ENCODE data around the gene UBASH3B. TPM values are rescaled to one million over a fixed set of nuclear protein-coding genes. Genes with fewer than 3 reads are reported as not detected.

Gene UBASH3B
- total RNA-seq, 1 experiment from 2014 or later, result 8.0 TPM

DNA sequence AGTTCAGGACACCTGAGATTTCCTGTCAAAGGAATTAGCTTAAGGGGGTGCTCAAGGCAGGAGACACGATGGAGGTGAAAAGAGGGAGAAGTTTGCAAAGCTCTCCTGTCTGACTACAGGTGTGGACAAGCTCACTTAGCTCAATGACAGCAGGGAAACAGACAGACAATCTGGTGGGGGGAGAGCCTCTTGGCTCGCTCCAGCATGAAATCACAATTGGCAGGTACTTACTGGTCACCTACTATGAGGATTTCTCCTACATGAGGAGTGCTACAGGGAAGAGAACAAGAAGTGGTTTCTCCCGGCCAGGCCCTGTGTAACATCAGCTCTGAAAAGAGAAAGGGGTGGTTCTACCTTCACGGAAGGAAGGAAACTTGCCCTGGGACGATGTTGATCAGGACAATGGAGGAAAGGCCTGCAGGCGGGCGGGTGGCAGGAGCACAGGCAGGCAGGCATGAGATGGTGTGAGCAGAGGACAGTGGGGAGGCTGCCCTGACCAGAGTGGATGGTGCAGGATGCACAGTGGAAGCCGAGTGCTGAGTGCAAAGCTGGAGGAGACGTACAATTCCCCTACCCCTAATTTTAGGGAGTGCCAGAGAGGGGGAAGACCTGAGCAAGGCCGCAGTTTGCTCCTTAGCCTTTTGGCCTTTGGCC is 124.9 kb downstream of the UBASH3B start:
- H3K14ac ChIP-seq (ENCODE audit: insufficient read depth, low read length), result no peak overlapping the region
- no peak overlapping the region for H2BK5ac ChIP-seq (ENCODE audit: insufficient read length, low read length)
- H3K79me2 ChIP-seq (ENCODE audit: insufficient read depth, low read length), result no peaks in the 10 kb centered on the region
- no peak overlapping the region for H2AK5ac ChIP-seq (ENCODE audit: insufficient read length, low read length)
- no peak overlapping the region for H3T11ph ChIP-seq (ENCODE audit: low read length)
- no peaks in the 10 kb centered on the region; a peak in 1 of 7 replicates for H3K36me3 Mint-ChIP-seq (ENCODE audit: insufficient read depth in 1 of 3, low read depth in 3 of 3)
- H3K4me3 Mint-ChIP-seq, result no peak overlapping the region
- no peak overlapping the region for H3K23ac ChIP-seq (ENCODE audit: insufficient read length, low read depth, low read length)
- no peaks in the 10 kb centered on the region for H4K20me1 ChIP-seq (ENCODE audit: control insufficient read depth, insufficient read depth, insufficient read length)
- H3K27me3 ChIP-seq (ENCODE audit: insufficient read depth, low read length), result no peaks in the 10 kb centered on the region
- no peaks in the 10 kb centered on the region for H3K27me3 Mint-ChIP-seq (ENCODE audit: low read depth)
- H2BK12ac ChIP-seq (ENCODE audit: insufficient read length, low read depth, low read length), result no peak overlapping the region
- no peak overlapping the region for H3K56ac ChIP-seq (ENCODE audit: insufficient read length, low read depth, low read length)
- H3K79me1 ChIP-seq (ENCODE audit: insufficient read depth, low read depth, low read length, poor library complexity, severe bottlenecking), result no peaks in the 10 kb centered on the region
- DNase-seq, result no peak
- no peaks in the 10 kb centered on the region for H3K9me3 ChIP-seq (ENCODE audit: control insufficient read depth, low read depth, low read length)
- H4K91ac ChIP-seq (ENCODE audit: insufficient read length, low read depth, low read length), result no peak overlapping the region
- H3K27ac Mint-ChIP-seq, result no peak overlapping the region; a peak in 3 of 7 replicates
- H2AFZ ChIP-seq (ENCODE audit: low read length), result no peak overlapping the region
- H4K8ac ChIP-seq (replicated peaks; ENCODE audit: insufficient read length, low read depth, low read length), result no peak overlapping the region
- no peak overlapping the region for H3K9ac ChIP-seq (ENCODE audit: extremely low read depth, insufficient read length, low read length)
- no peak overlapping the region for H2BK120ac ChIP-seq (ENCODE audit: low read depth, low read length, poor library complexity, severe bottlenecking)
- no peak overlapping the region for H3K18ac ChIP-seq (ENCODE audit: insufficient read length, low read depth, low read length)
- no peak overlapping the region for H3K4ac ChIP-seq (ENCODE audit: low read depth, low read length)
- H3K4me2 ChIP-seq (ENCODE audit: insufficient read depth, insufficient read length, low read length), result no peak overlapping the region
- peaks cover 15 to 26% of the 10 kb centered on the region in 2 experiments for H3K4me1 Mint-ChIP-seq
- H2BK20ac ChIP-seq (ENCODE audit: low read depth, low read length, poor library complexity, severe bottlenecking), result no peak overlapping the region
- no peak overlapping the region for H3K27ac ChIP-seq (ENCODE audit: insufficient read length, low read depth, low read length)
- no CpG with 5 or more reads among the region's 10 CpGs for WGBS (ENCODE audit: extremely low coverage, insufficient read length, low lambda C conversion rate)
- no peaks in the 10 kb centered on the region for H3K4me1 ChIP-seq (ENCODE audit: insufficient read depth, low read length)
- no peak overlapping the region for H2BK15ac ChIP-seq (ENCODE audit: low read depth, low read length)
- H4K5ac ChIP-seq (ENCODE audit: insufficient read length, low read depth, low read length), result no peak overlapping the region
- TF ChIP-seq, protein P1, sequence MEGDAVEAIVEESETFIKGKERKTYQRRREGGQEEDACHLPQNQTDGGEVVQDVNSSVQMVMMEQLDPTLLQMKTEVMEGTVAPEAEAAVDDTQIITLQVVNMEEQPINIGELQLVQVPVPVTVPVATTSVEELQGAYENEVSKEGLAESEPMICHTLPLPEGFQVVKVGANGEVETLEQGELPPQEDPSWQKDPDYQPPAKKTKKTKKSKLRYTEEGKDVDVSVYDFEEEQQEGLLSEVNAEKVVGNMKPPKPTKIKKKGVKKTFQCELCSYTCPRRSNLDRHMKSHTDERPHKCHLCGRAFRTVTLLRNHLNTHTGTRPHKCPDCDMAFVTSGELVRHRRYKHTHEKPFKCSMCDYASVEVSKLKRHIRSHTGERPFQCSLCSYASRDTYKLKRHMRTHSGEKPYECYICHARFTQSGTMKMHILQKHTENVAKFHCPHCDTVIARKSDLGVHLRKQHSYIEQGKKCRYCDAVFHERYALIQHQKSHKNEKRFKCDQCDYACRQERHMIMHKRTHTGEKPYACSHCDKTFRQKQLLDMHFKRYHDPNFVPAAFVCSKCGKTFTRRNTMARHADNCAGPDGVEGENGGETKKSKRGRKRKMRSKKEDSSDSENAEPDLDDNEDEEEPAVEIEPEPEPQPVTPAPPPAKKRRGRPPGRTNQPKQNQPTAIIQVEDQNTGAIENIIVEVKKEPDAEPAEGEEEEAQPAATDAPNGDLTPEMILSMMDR (conservative IDR thresholded peaks at IDR 0.05), result no peak
- no peaks in the 10 kb centered on the region for H3K23me2 ChIP-seq (ENCODE audit: insufficient read length, low read depth, low read length, poor library complexity, severe bottlenecking)
- H3K9me3 Mint-ChIP-seq, result no peaks in the 10 kb centered on the region
